GM03348 (cell line): Measurements from ENCODE around the gene CDRT4.

ENCODE experiments used
- DNase-seq: peaks from one replicate; pipeline ENCODE4 v3.0.0; 2012; ENCODE audit warnings: low spot score

The CDRT4 gene

DNA sequence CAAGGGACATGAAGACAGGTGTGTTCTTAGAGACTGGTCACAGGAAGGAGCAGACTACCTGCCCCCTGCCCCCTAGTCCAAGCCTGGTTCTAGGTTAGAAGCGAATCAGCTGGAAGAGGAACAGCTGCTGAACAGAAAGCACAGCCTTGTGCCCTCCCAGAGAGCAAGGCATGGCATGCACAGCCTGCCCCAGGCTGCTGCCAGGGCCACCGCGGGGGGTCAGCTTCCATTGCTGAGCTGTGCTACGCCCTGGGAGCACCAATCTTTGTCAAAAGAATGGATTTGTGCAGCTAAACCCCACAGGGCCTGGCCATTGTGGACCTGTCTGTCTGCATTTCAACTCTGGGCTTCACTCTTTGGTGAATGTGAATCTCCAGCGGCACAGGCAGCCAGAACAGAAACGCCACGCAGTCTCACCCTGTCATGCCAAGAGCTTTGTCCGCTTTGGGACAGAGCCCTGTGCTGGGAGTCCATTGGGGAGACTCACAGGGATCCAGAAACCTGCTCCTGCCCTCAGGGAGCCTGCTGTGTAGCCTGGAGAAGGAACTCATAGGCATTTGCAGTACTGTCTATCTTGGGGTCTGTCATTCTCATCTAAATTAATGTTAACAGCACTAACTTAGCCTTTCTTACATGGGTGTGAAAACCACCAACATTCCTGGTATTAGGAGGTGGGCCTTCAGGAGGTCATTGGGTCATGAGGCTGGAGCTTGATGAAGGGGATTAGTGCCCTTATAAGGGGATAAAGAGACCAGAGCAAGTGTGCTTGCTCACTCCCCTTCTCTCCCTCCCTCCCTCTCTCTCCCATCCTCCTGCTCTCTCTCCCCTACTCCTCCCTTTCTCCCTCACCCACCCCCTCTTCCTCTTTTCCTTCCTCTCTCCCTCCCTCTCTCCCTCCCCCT, 25.6 kb upstream of the CDRT4 start:
- DNase-seq, result no peak

GRCh38 chr17:15492186-15492585, 24.8 kb upstream of the CDRT4 start:
- no peak for DNase-seq

DNA sequence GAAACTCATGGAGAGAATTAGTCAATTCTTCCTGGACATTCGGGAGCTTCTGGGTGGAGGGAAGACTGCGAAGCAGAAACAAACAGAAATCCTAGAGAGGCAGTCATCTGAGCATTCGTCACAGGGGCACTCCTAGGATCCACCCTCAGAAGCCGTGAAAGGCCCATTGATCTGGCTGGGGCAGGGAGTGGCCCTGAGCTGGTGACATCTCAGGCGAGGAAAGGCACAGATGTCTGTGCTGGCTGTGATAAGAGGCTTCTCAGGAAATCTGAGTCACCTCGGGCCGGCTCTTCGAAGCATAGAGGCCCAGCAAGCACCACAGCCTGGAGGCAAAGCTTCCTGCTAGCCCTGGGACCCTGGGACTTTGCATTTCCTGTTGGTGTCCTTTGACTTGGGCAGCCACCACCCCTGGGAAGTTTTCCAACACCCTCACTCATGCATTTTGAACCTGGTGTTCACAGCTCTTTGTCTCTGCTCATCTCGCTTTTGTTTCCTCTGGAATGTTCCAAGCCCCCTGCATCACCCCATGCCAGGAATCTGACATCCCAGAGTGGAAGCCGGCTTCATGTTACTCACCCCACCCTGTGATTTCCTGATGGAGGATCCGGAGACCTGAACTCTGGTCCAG, 23.3 kb upstream of the CDRT4 start:
- peak; percentile 80 for DNase-seq

GRCh38 chr17:15488557-15488956, 21.1 kb upstream of the CDRT4 start:
- DNase-seq, result no peak

- no peak for DNase-seq
Observed at GRCh38 chr17:15485045-15485444, 17.6 kb upstream of the CDRT4 start.

GRCh38 chr17:15483431-15483830, 16.0 kb upstream of the CDRT4 start:
- no peak for DNase-seq

- DNase-seq, result no peak
Observed at GRCh38 chr17:15482476-15482875, 15.1 kb upstream of the CDRT4 start.

DNA sequence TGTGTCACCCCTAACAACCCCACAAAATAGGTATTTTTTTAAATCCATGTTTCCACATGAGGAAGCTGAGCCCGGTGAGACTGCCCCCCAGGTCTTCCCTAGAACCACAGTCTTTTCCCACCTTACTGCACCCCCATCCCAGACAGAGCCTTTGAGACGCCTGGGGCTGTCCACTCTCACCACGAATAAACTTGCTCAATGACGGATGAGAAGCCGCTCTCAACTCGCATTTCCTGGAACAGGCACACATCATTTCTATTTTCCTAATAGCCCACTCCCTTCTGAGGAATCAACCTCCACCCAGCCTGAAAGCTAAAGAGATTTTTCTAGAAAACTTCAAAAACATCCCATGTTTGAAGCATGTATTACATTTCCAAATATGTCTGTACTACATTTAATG, 14.1 kb upstream of the CDRT4 start:
- no peak for DNase-seq

DNA sequence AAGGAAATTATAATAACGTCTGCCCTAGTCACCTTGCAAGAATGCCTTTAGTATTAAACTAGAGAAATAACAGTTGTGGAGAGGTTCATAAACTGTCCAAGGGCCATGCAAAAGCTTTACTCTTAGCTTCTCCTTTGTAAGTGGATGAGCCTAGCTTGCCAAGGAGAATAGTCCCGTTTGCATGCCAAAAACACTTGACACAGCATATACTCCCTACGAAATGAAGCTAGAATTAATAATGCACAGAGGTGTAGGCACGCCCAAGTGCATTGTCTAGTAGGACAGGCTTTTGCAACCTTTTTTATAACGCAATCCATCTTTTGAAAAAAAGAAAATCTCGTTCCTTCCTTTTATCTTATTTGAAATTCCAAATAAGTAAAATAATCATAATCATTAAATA, 12.8 kb upstream of the CDRT4 start:
- no peak for DNase-seq

DNA sequence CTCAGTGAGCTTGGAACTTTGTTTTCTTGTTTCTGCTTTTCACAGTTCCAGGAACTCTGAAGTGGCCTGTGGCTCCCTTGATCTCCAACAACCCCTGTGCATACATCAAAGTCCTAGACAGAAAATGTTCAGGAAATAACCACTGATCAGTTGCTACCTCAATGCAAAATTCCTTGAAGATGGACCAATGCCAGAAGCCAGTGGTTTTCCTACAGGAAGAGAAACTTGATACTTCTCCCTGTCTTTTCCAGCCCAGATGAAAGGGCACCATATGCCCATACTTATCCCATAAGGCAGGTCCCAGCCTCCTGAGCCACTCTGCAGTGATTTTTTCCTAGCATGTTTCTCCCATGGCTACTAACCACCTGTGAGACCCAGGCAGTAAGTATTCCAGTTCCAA, 12.3 kb upstream of the CDRT4 start:
- no peak for DNase-seq

GRCh38 chr17:15478845-15479244, 11.4 kb upstream of the CDRT4 start:
- DNase-seq, result no peak

DNA sequence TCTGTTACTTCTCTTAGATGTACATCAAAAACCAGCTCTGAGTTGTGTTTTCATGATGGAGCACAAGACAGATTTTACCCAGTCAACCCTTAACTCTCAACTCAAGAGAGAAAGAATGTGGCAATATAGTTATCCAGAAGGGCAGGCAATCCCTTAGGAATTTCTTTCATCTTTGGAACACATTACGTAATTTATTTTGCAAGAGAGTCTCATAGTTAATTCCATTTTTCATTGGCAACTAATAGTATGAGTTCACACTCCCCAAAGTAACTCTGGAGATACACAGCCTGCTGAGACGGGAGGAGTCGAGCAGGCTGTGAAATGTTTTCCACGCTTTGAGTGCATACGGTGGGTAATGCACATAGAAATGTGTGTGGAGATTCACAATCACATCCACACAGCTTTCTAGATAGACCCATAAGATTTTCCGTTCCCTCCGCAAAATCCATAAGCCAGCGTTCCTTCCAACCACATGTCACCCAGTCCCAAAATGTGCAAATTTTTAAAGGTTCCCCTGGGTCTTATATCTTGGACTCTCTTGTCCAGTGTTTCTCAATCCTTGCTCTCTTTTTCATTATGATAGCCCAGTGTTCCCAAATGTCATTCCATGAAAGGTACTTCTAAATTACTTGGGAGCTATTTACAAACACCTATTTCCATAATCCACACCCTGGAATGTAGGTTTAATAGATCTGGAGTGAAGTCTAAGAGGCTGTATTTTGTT, 8.4 kb upstream of the CDRT4 start:
- peak; percentile 75 for DNase-seq

DNA sequence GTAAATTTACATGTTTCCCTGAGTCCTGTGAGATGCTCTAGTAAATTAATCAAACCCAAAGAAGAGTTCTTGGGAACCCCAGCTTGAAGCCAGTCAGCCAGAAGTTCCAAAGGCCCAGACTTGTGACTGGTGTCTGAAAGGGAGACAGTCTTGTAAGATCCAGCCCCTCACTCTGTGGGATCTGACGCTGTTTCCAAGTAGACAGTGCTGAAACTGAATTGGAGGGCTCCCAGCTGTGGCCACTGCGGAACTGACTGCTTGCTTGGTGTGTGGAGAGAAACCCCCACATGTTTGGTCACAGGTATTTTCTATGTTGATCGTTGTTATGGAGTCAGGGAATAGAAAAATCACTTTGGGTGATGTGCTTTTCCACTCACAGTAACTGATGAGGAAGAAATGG, 5.5 kb upstream of the CDRT4 start:
- no peak for DNase-seq

DNA sequence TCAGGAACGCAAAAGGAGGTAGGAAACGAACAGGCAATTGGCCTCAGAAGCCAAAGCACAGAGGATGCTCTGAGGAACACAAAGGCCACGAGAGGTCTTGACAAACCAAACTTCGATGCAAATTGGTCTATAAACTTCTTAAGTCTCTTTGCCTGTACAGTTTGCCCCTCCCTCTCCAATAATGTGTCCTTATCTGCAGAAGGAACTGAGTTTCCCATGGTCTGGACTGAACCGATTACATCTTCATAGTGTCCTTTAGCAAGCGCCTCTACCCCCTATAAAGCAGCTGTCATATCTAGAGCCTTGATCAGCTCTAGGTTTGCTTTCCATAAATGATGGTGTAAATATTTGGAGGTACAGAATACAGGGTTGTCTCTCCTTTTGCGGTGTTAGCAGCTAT, 3.1 kb upstream of the CDRT4 start:
- no peak for DNase-seq

GRCh38 chr17:15469260-15469659, 1.8 kb upstream of the CDRT4 start:
- DNase-seq, result no peak

- DNase-seq, result no peak
Observed at GRCh38 chr17:15468126-15468525, 705 bp upstream of the CDRT4 start.

DNA sequence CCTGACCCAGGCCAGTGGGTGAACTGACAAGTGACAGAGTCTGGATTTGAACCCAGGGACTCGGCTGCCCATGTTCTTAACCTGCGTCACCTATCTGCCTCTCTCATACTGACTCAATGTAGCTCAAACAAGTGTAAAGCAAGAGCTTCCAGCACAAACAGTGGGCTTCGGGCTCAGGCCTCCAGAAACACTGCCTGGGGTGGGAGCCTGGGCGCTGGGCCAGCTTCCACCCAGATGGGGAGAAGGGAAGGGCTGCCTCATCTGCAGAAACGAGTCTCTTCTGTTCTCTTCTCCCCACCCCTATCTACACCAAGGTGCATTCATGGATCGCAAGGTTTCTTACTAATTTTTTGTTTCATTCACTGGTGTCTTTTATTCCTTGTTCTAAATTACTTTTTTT, 1.3 kb downstream of the CDRT4 start:
- no peak for DNase-seq

- no peak for DNase-seq
Observed at GRCh38 chr17:15465045-15465701, 2.2 kb downstream of the CDRT4 start.

GRCh38 chr17:15464231-15464985, 3.0 kb downstream of the CDRT4 start:
- no peak for DNase-seq

- peak; percentile 85 for DNase-seq
Observed at GRCh38 chr17:15462976-15463772, 4.2 kb downstream of the CDRT4 start.

DNA sequence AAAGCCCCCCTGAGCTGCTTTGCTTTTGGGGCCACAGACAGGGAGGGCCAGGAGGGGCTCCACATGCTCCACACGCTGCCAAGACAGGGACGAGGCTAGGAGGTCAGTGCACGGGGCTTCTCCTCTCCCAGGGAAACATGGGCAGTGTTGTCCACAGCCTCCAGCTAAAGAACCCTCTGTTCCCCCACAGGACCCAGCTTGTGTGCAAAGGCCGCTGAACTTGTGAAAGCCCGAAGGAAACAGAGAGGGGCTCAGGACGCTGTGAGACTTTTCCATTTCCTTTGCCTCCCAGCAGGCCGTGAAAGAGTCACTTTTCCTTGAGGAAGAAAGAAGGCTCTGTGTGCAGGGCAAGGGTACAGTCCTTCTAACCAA, 9.7 kb downstream of the CDRT4 start:
- no peak for DNase-seq
